Natural killer cell treated with Interleukin-12 subunit alpha and Interleukin-12 subunit beta and Interleukin-15 and Interleukin-18, amount 100 ng/mL, for 72 hours (primary cell): ENCODE measurements around the gene PLEKHN1. TPM values are rescaled to one million over a fixed set of nuclear protein-coding genes. Genes with fewer than 3 reads are reported as not detected.
A peak's percentile ranks its signal among the peaks of the same experiment; 100 is the strongest.

Experiments
- ATAC-seq, 2 donors: fragments of 150-1000 bp; cut with Tn5 transposase in 1 of 2; sonication (Bioruptor Pico), chemical (Tn5 transposase) in 1 of 2; 2 replicates each; pipeline ENCODE4 v1.10.0; 2021
- DNase-seq: peaks from one replicate; pipeline ENCODE4 v3.0.0; 2022; ENCODE audit warnings: low spot score
- H3K27ac Mint-ChIP-seq, 2 donors: 1 replicate in 1 of 2; 2 replicates in 1 of 2; pipeline ENCODE4 v1.8.0; 2022; ENCODE audit warnings: mixed read lengths in 2 of 2, mild to moderate bottlenecking in 1 of 2, moderate library complexity in 1 of 2
- H3K27me3 Mint-ChIP-seq, 2 donors: 1 replicate in 1 of 2; 2 replicates in 1 of 2; pipeline ENCODE4 v1.8.0; 2022; ENCODE audit warnings: mixed read lengths in 2 of 2
- H3K36me3 Mint-ChIP-seq: one replicate; pipeline ENCODE4 v1.8.0; 2022; ENCODE audit warnings: mixed read lengths
- H3K4me1 Mint-ChIP-seq, 2 donors: 1 replicate in 1 of 2; 2 replicates in 1 of 2; pipeline ENCODE4 v1.8.0; 2022; ENCODE audit warnings: low read depth in 2 of 2, mixed read lengths in 2 of 2, mild to moderate bottlenecking in 1 of 2
- H3K4me3 Mint-ChIP-seq: one replicate; pipeline ENCODE4 v1.8.0; 2022; ENCODE audit warnings: mixed read lengths
- H3K9me3 Mint-ChIP-seq: 2 replicates; pipeline ENCODE4 v1.8.0; 2022; ENCODE audit warnings: mixed read lengths
- total RNA-seq, 2 donors: library from RNA; stranded (reverse); gene quantifications; one replicate each; pipeline ENCODE4 v1.2.3, GENCODE V29; 2022

PLEKHN1 gene
- total RNA-seq, 2 donors from 2014 or later: 1.4 TPM

- no peak for ATAC-seq
- Mint-ChIP-seq H3K36me3 (no peaks in the 10 kb centered on the region), H3K27ac (no peak overlapping the region), H3K27me3 (peaks cover 13 to 15% of the 10 kb centered on the region in 2 donors), H3K4me3 (no peak overlapping the region), H3K9me3 (no peaks in the 10 kb centered on the region), H3K4me1 (peaks cover 4 to 7% of the 10 kb centered on the region in 2 donors)
- DNase-seq: no peak
Observed at GRCh38 chr1:934991-935750, 31.1 kb upstream of the PLEKHN1 start.

- peaks cover 13 to 15% of the 10 kb centered on the region in 2 donors for H3K27me3 Mint-ChIP-seq
- peaks cover 4 to 7% of the 10 kb centered on the region in 2 donors for H3K4me1 Mint-ChIP-seq
- no peak overlapping the region for H3K27ac Mint-ChIP-seq
- no peak overlapping the region for H3K4me3 Mint-ChIP-seq
- DNase-seq (no peak), ATAC-seq (no peak)
- H3K36me3 Mint-ChIP-seq: no peaks in the 10 kb centered on the region
- H3K9me3 Mint-ChIP-seq: no peaks in the 10 kb centered on the region
Observed at GRCh38 chr1:935751-936231, 30.5 kb upstream of the PLEKHN1 start.

GRCh38 chr1:936348-937264 lies 29.7 kb upstream of the PLEKHN1 start:
- H3K4me1 Mint-ChIP-seq: peaks cover under 1 to 2% of the 10 kb centered on the region in 2 donors
- DNase-seq (no peak), ATAC-seq (no peak)
- no peaks in the 10 kb centered on the region for H3K9me3 Mint-ChIP-seq
- no peak overlapping the region for H3K4me3 Mint-ChIP-seq
- H3K27me3 Mint-ChIP-seq: peaks cover 9 to 14% of the 10 kb centered on the region in 2 donors
- H3K27ac Mint-ChIP-seq: no peak overlapping the region
- H3K36me3 Mint-ChIP-seq: no peaks in the 10 kb centered on the region

GRCh38 chr1:937521-937920 lies 28.8 kb upstream of the PLEKHN1 start:
- Mint-ChIP-seq H3K36me3 (no peaks in the 10 kb centered on the region), H3K9me3 (no peaks in the 10 kb centered on the region)

GRCh38 chr1:938088-938683 lies 28.1 kb upstream of the PLEKHN1 start:
- peaks cover 0 to 2% of the 10 kb centered on the region in 2 donors for H3K4me1 Mint-ChIP-seq
- no peaks in the 10 kb centered on the region for H3K36me3 Mint-ChIP-seq
- ATAC-seq (peak in 1 of 2 donors; percentile 28), DNase-seq (no peak)
- H3K9me3 Mint-ChIP-seq: no peaks in the 10 kb centered on the region
- no peak overlapping the region for H3K27ac Mint-ChIP-seq
- peaks cover 8 to 14% of the 10 kb centered on the region in 2 donors for H3K27me3 Mint-ChIP-seq
- H3K4me3 Mint-ChIP-seq: no peak overlapping the region

More at GRCh38 chr1:937521-937920, 28.8 kb upstream of the PLEKHN1 start:
- Mint-ChIP-seq H3K27me3 (peaks cover 8 to 14% of the 10 kb centered on the region in 2 donors), H3K27ac (no peak overlapping the region), H3K4me3 (no peak overlapping the region), H3K4me1 (peaks cover 0 to 2% of the 10 kb centered on the region in 2 donors)
- no peak for DNase-seq
- no peak for ATAC-seq

GRCh38 chr1:938711-939489 lies 27.4 kb upstream of the PLEKHN1 start:
- ATAC-seq (no peak), DNase-seq (no peak)
- H3K9me3 Mint-ChIP-seq: no peaks in the 10 kb centered on the region
- H3K27ac Mint-ChIP-seq: no peak overlapping the region
- H3K36me3 Mint-ChIP-seq: no peaks in the 10 kb centered on the region
- no peak overlapping the region for H3K4me3 Mint-ChIP-seq
- H3K4me1 Mint-ChIP-seq: peaks cover 0 to 2% of the 10 kb centered on the region in 2 donors
- peaks cover 8 to 14% of the 10 kb centered on the region in 2 donors for H3K27me3 Mint-ChIP-seq

GRCh38 chr1:939511-940106 lies 26.7 kb upstream of the PLEKHN1 start:
- no peaks in the 10 kb centered on the region for H3K36me3 Mint-ChIP-seq
- H3K4me1 Mint-ChIP-seq: peaks cover 0 to 2% of the 10 kb centered on the region in 2 donors
- H3K27ac Mint-ChIP-seq: no peak overlapping the region
- H3K27me3 Mint-ChIP-seq: peaks cover 7 to 14% of the 10 kb centered on the region in 2 donors
- no peak for ATAC-seq
- no peak overlapping the region for H3K4me3 Mint-ChIP-seq
- H3K9me3 Mint-ChIP-seq: no peaks in the 10 kb centered on the region
- DNase-seq: no peak

GRCh38 chr1:940107-941014 lies 25.9 kb upstream of the PLEKHN1 start:
- Mint-ChIP-seq H3K4me1 (peaks cover 0 to 2% of the 10 kb centered on the region in 2 donors), H3K27ac (no peak overlapping the region), H3K4me3 (peak overlapping the region; percentile 27), H3K36me3 (no peaks in the 10 kb centered on the region), H3K9me3 (no peaks in the 10 kb centered on the region), H3K27me3 (peaks cover 0 to 10% of the 10 kb centered on the region in 2 donors)
- ATAC-seq: peak; percentile 2 to 11
- no peak for DNase-seq

GRCh38 chr1:941015-941587 lies 25.2 kb upstream of the PLEKHN1 start:
- peaks cover 0 to 10% of the 10 kb centered on the region in 2 donors for H3K27me3 Mint-ChIP-seq
- H3K4me3 Mint-ChIP-seq: peak overlapping the region; percentile 52
- H3K4me1 Mint-ChIP-seq: peaks cover 0 to 2% of the 10 kb centered on the region in 2 donors
- H3K27ac Mint-ChIP-seq: no peak overlapping the region
- H3K9me3 Mint-ChIP-seq: no peaks in the 10 kb centered on the region
- ATAC-seq: peak in 1 of 2 donors; percentile 1
- DNase-seq: no peak
- H3K36me3 Mint-ChIP-seq: no peaks in the 10 kb centered on the region

- H3K4me1 Mint-ChIP-seq: peaks cover 0 to 2% of the 10 kb centered on the region in 2 donors
- H3K27me3 Mint-ChIP-seq: peaks cover 0 to 10% of the 10 kb centered on the region in 2 donors
- ATAC-seq (peak; percentile 14 to 17), DNase-seq (no peak)
- H3K9me3 Mint-ChIP-seq: no peaks in the 10 kb centered on the region
- no peaks in the 10 kb centered on the region for H3K36me3 Mint-ChIP-seq
- H3K4me3 Mint-ChIP-seq: peak overlapping the region; percentile 52
- H3K27ac Mint-ChIP-seq: no peak overlapping the region
Observed at GRCh38 chr1:941588-942383, 24.5 kb upstream of the PLEKHN1 start.

GRCh38 chr1:942411-942821 lies 23.9 kb upstream of the PLEKHN1 start:
- no peak overlapping the region for H3K4me3 Mint-ChIP-seq
- H3K27me3 Mint-ChIP-seq: peaks cover 0 to 10% of the 10 kb centered on the region in 2 donors
- no peak overlapping the region for H3K27ac Mint-ChIP-seq
- ATAC-seq (no peak), DNase-seq (no peak)
- no peaks in the 10 kb centered on the region for H3K36me3 Mint-ChIP-seq
- peaks cover 0 to 2% of the 10 kb centered on the region in 2 donors for H3K4me1 Mint-ChIP-seq
- no peaks in the 10 kb centered on the region for H3K9me3 Mint-ChIP-seq
